GM19395 (cell line): ENCODE measurements around the gene IDS.
"Not testable (repeated sequence)": the region's sequence is repeated elsewhere in the genome, so short reads cannot be mapped to it uniquely, and the experiment has no call there.

Experiments
- ATAC-seq: cut with Tn5 transposase; IDR thresholded peaks from one replicate; pipeline ENCODE4 v1.9.1; 2021; ENCODE audit warnings: mild to moderate bottlenecking, moderate library complexity; ENCODE audit not compliant: unreplicated experiment

The IDS gene

DNA sequence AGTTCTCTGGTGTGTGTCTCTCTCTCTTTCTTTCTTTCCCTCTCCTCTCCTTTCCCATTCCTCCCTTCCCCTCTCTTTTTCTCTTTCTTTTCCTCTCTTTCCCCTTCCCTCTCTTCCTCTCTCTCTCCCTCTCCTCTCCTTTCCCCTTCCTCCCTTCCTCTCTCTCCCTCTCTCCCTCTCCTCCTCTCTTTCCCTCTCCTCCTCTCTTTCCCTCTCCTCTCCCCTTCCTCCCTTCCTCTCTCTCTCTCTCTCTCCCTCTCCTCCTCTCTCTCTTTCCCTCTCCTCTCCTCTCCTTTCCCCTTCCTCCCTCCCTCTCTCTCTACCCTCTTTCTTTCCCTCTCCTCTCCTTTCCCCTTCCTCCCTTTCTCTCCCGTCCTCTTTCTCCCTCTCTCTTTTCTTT is 23.3 kb upstream of the IDS start:
- ATAC-seq = no peak

DNA sequence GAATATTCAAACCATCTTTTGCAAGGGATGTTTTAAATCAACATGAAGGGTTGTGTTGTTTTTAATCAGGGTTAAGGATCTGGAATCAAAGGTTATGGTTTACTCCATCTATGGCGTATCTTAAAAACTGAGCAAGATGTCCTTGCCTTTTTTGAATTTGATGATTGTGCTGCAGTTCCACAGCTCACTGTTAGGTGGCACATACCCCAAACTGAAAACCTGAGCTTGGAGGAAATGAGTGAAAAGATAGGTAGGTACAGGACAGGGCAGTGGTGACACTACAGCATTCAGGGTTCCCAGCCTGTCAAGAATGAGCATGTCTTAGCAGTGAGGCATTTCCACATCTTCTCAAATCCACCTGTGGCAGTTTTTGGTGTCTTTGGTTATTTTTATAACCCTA is 22.6 kb upstream of the IDS start:
- ATAC-seq = peak; percentile 22

DNA sequence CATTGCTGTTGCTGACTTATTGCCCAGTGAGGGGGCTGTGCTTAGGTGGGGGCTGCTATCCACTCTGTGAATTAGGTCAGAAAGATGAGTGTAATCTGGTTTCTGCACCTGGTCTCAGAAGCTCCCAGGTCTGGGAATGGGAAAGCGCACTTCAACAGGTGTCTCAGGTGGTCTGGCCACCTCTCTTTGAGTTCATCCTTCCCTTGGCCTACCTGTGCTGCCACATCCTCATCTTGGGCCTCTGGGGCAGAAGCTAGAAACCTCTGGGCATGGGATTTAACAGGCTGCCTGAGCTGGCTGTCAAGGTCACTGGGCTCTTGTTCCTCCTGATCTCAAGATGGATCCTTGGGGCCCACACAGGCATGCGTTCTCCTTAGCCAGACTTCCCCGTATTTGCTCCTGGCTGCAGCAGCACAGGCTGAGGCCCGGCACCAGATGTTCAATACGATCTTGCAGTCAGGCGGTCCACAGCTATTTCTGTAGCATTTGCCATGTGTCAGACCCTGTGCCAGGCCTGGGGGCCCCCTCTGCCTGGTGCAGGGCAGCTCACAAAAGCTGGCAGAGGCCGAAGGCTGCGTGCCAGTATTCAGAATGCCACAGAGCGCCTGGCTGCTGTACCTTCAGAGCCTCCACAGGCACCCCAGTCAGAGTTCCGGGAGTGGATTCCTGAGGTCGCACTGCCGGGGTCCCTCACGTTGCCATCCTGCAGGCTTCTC is 21.4 kb upstream of the IDS start:
- not testable (repeated sequence) for ATAC-seq

DNA sequence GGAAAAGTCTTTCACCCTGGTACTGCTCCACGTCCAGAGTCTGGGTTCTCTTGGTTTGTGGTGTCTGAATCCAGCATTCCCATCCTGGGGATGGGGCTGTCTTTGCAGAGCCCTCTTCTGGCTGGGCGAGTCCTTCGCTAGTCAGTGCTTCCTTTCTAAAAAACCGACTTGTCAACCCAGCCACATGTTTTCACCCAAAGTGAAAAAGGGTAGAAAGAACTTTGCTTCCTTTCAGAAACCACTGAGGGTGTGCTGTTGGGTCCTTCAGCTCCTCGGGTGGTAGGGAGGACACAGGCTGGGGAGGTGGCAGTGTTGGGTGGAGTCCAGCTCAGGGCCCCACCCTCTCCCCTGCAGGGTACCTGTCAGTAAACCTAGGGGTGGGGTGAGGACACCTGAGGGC is 20.8 kb upstream of the IDS start:
- ATAC-seq = peak; percentile 54

DNA sequence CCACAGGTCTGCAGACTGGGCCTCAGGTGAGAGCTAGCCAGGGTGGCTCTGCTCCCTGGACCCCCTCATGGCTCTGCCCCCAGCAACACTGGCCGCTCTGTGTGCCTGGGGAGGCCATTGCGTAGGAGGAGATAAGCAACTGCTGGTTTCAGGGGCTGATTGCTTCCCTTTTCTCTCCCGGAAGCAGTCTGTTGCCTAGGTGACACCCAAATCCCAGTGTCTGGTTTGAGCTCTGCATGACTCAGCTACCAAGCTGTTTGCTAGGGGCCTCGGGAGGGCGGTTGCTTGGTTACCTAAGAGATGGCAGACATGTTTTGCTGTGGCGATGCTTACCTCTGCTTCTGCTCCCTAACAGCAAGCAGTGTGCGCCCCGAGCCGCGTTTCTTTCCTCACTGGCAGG is 20.3 kb upstream of the IDS start:
- peak; percentile 91 for ATAC-seq

DNA sequence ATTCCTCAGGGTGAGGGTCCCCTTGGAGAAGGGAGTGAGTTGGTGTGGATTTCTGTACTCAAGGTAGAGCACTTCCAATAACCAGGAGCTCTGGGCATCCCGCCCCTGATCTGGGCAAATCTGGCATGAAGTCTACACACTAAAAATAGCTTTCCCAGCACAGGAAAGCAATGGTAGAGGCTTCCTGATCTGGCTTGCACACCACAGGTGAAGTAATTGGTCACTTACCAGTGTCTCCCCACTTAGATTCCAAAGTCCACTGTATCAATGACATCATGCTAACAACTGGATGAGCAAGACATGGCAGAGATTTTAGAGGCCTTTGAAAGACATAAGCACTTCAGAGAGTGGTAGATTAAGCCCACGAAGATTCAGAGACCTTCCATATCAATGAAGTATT is 17.8 kb upstream of the IDS start:
- no peak for ATAC-seq

DNA sequence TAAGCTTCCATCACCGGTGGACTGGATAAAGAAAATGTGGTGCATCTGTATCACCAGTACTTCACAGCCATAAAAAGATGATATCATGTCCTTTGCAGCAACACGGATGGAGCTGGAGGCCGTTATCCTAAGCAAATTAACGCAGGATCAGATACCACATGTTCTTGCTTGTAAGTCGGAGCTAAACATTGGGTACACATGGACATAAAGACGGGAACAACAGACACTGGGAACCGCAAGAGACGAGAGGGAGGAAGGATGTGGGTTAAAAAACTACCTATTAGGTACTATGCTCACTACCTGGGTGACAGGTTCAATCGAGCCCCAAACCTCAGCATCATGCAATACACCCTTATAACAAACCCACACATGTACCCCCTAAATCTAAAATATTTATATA is 16.3 kb upstream of the IDS start:
- ATAC-seq = no peak

DNA sequence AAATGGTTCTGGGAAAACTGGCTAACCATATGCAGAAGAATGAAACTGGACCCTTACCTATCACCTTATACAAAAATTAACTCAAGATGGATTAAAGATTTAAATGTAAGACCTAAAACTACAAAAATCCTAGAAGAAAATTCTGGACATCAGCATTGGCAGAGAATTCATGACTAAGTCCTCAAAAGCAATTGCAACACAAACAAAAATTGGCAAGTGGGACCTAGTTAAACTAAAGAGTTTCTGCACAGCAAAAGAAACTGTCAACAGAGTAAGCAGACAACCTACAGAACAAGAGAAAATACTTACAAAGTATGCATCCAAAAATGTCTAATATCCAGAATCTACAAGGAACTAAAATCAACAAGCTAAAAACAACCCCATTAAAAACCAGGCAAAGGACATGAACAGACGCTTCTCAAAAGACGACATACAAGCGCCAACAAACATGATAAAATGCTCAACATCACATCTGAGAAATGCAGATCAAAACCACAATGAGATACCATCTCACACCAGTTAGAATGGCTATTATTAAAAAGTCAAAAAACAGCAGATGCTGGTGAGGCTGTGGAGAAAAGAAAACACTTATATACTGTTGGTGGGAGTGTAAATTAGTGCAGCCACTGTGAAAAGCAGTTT is 15.7 kb upstream of the IDS start:
- ATAC-seq = not testable (repeated sequence)

DNA sequence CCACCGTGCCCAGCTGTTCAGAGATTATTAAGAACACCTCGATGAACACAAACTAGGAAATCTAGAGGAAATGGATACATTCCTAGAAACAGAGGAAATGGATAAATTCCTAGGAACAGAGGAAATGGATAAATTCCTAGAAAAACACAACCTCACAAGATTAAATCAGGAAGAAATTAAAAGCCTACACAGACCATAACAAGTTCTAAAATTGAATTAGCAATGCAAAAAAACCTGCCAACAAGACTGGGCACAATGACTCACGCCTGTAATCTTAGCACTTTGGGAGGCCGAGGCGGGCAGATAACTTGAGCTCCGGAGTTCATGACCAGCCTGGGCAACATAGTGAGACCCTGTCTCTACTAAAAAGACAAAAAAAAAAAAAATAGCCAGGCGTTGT is 13.1 kb upstream of the IDS start:
- no peak for ATAC-seq

DNA sequence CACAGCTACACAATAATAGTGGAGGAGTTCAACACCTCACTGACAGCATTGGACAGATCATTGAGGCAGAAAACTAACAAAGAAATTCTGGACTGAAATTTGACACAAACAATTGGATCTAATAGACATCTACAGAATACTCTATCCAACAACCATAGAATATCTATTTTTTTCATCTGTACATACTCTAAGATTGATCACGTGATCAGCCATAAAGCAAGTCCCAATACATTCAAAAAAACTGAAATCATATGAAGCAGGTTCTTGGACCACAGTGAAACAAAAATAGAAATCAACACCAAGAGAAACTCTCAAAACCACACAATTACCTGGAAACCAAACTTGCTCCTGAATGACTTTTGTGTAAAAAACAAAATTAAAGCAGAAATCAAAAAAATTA is 12.2 kb upstream of the IDS start:
- no peak for ATAC-seq

DNA sequence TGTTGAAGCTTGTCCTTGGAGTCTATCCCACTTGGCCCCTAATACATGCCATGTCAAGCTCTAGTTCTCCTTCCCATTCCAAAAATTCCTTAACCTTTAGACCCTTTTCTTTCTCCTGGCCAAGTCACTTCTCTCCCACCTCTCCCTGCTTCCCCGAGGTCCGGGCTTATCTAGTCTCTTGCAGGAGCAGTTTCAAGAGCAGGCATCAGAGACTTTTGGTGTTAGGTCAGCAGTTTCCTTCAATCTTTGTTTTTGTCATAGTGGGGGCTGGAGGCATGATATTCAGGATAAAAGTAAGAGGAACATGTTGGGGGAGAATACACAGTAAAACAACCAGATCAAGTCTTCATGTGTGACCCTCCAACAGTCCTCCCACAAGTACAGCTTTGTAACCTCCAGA is 11.5 kb upstream of the IDS start:
- no peak for ATAC-seq

DNA sequence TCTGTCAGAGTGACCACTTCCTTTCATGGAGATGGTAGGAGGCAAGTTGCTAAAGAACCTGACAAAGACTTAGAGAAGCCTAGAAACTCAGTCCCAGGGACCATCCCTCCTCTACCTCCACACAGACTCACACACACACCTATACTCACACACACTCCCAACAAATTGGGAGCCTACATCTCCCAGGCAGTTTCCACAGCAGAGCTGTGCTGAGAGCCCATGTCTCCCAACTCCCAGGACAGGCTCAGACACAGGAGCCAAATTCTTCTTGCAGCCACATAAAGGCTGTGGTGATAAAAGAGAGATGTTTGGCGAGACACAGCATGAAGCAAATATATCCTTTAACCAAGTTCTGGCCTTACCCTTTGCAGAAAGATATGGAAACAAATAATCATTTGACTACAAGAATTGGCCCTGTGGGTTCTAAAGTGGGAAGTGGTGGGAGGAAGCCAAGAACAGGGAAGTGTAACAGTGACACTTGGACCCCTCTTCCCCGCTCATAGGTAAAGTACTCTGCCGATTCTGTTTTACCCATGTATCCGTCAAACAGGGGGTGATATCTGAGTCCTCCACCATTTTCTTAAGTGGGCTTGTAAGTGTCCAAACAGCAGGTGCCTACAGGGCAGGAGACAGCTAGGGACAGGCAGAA is 11.0 kb upstream of the IDS start:
- no peak for ATAC-seq

DNA sequence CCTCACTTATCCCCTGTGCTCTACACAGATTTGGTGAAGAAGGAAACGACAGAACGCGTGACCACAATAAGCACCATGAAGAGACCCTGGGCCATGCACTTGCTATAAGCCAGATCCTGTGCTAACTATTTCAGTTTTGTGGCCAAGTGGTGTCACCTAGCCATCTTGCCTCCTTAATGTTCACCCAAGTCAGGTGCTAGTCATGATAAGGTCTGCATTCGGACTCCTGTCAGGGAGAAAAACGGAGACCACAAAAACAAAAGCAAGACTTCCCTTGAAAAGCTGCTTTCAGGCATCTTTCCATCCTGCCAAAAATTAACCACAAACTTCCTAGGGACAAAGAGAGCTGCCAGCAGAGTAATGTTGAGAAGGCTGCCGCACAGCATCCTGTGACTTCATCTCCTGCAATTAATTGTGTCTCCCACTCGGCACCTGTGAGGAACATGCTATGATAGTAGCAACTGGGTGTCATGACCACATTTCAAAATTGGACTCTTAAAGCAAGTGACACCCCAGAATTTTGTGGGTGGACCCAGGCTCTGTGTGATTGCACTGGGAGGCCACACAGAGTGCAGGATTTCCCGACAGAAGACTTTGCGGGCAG is 8.8 kb upstream of the IDS start:
- ATAC-seq = no peak

DNA sequence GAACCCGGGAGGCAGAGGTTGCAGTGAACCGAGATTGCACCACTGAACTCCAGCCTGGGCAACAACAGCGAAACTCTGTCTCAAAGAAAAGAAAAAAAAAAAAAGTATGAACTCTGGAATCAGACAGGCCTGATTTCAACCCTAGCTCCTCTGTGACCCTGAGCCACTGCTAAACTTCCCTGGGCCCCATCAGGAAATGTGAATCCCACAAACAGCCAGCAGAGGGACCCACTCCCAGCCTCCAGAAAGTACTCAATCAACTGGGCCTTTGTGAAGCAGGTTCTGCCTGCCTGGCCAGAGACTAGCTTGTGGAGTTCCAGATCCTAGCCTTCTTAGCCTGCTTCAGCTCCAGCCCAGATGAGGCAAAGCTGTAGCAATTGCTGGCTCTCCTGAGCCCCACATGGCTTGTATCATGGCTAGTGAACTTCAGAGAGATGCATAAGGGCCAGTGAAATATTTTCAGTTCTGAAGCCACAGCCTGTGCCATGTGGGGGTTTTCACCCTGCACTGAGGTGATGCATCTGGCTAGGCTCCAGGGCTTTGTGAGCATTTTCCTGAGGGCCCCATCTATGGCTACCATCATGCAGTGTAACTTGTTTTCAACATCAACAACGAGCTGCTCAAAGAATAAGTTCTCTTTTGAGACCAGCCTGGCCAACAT is 7.2 kb upstream of the IDS start:
- ATAC-seq = peak; percentile 87

DNA sequence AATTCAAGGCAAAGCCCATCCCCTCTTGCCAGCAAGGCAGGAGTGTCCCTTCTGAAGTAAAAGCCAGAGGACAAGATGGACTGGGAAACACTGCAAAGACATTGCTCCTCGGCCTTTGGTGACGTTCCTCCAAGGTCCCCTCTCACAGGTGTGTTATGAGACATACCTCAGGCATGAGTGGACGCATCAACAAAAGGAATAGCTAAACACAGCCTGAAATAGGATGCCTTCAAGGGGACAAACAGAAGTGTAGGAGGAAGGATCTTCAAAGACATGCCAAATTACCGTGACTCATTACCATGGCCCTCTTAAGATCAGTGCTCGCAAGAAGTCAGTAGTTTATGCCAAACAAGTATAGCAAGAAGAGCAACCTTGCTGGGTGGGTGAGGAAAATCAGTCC is 6.0 kb upstream of the IDS start:
- ATAC-seq = no peak

DNA sequence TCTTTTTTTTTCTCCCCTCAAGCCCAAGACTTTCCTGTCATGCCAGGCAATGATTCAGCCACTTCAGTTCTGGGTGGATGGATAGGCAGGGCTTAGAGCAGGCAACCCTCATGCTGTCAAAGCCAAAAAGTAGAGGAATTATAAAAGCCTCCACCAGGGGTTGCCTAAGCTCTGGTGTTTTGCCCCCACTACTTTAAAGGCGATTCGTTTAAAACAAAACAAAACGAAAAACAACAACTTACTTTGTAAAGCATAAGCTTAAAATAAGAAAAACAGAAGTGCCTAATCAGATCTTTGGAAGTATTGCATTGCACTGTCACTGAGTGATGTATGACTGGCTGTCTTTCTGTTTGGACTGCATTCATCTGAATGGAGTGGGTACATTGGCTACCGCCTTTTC is 5.3 kb upstream of the IDS start:
- ATAC-seq = peak; percentile 47

DNA sequence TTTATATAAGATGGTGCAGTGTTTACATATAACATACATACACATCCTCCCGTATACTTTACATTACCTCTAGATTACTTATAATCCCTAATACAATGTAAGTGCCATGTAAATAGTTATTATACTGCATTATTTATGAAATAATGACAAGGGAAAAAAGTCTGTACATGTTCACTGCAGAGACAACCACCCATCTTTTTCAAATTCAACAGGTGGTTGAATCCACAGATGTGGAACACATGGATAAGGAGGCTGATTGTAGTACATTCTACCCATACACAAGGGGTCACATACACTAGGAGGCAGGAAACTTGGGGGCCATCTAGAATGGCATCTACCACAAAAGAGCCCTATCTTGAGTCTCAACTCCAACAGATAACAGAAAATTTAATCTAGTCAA is 3.4 kb upstream of the IDS start:
- ATAC-seq = no peak

DNA sequence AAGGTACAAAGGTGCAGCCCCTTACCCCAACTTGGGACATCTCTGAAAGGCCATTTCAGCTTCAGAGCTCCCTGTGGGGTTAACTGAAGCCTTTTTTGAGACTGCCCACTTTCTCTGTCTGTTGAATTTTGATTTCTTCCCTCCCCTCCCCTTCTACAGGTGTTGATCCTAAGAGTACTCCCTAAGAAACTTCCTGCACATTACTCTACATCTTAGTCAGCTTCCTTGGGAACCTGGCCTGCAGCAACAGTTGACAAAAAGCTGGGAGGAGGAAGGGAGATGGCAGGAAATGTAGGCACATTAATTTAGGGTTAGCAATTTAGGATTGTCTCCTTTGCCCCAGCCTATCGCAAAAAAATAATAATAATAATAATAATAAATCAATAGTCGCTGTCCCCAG is 1.2 kb upstream of the IDS start:
- no peak for ATAC-seq

DNA sequence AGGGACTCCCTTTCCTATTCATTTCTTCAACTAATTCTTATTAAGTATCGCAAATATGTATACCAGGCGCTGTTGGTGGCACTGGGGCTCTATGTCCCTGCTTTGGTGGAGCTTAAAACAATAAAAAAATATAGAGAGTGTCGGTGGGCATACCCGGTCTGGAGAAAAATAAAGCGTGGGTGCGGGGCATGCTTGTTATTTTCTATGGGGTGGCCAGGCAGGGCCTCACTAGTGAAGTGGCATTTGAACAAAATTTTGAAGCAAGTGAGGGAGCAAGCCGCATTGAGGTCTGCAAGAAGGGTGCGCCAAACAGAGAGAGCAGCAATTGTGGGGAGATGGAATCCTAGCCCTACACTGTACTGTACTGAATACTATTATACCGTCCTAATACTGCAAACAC is 565 bp upstream of the IDS start:
- ATAC-seq = no peak

DNA sequence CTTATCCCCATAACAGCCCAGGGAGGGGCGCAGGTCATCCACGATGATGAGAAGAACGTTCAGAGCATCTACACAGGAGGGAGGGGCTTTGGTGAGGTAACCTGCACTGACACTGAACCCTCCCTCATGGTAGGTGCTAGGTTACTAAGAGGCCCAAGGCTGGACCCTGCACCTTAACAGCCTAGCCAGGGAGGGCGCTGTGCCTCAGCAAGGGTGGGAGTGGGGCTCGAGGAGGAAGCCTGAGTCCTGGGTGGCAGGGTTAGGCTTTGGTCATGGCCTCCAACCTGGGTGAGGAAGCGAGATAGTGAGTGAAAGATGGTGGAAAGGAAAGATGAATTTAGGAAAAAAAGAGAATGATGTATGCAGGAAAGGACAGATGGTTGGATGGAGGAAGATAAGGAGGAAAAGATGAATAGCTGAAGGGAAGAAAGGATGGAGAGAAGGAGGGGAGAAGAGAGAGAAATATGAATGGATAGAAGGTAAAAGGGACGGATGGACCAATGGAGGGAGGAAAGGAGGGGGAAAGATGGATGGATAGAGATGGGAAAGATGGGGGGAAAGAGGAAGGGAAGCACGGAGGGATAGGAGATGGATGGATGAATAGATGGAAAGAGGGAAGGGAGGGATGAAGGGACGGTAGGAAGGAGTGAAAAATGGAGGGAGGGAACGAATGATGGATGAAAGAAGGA is 736 bp downstream of the IDS start:
- ATAC-seq = peak; percentile 49

DNA sequence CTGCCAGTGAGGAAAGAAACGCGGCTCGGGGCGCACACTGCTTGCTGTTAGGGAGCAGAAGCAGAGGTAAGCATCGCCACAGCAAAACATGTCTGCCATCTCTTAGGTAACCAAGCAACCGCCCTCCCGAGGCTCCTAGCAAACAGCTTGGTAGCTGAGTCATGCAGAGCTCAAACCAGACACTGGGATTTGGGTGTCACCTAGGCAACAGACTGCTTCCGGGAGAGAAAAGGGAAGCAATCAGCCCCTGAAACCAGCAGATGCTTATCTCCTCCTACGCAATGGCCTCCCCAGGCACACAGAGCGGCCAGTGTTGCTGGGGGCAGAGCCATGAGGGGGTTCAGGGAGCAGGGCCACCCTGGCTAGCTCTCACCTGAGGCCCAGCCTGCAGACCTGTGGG is 1.7 kb downstream of the IDS start:
- peak; percentile 72 for ATAC-seq
